HT1080 (cell line): ENCODE measurements around the gene AKAP5. TPM values are rescaled to one million over a fixed set of nuclear protein-coding genes. Genes with fewer than 3 reads are reported as not detected.
"Not testable (repeated sequence)": the region's sequence is repeated elsewhere in the genome, so short reads cannot be mapped to it uniquely, and the experiment has no call there.

Experiments
- DNase-seq: peaks from one replicate; pipeline ENCODE4 v3.0.0-alpha.2; 2015; ENCODE audit warnings: low read depth
- total RNA-seq: library from RNA; depleted of rRNA; stranded (reverse); fragments of >200 nt; shearing (Covaris generic); gene quantifications from 2 replicates; pipeline ENCODE4 v1.2.3, GENCODE V29; 2014

Gene AKAP5
- total RNA-seq, 1 experiment from 2014 or later, result 1.1 TPM

- DNase-seq, result no peak
These were observed 37.2 kb downstream of the AKAP5 start for GRCh38 chr14:64502456-64502855.

GRCh38 chr14:64502887-64503433 lies 37.7 kb downstream of the AKAP5 start:
- no peak for DNase-seq

GRCh38 chr14:64503434-64504309 lies 38.4 kb downstream of the AKAP5 start, which contains the start of gene ZBTB25:
TSS of gene ZBTB25 (minus strand) at chr14:64503838. CDS start at chr14:64490533, 13,305 bp downstream.
- DNase-seq, result peak; percentile 95

GRCh38 chr14:64504310-64504896 lies 39.1 kb downstream of the AKAP5 start, which contains the start of gene ZBTB1:
TSS of gene ZBTB1 (plus strand) at chr14:64504770. CDS start at chr14:64521505, 16,735 bp downstream.
- peak; percentile 86 for DNase-seq

GRCh38 chr14:64504897-64505794 lies 39.8 kb downstream of the AKAP5 start:
- DNase-seq, result peak; percentile 85

- no peak for DNase-seq
These were observed 41.4 kb downstream of the AKAP5 start for GRCh38 chr14:64506721-64507120.

- no peak for DNase-seq
These were observed 42.3 kb downstream of the AKAP5 start for GRCh38 chr14:64507376-64508156.

GRCh38 chr14:64508215-64508776 lies 43.0 kb downstream of the AKAP5 start:
- DNase-seq, result no peak

GRCh38 chr14:64509036-64509435 lies 43.7 kb downstream of the AKAP5 start:
- DNase-seq, result no peak

- DNase-seq, result peak; percentile 56
These were observed 45.7 kb downstream of the AKAP5 start for GRCh38 chr14:64510825-64511671.

GRCh38 chr14:64513271-64513670 lies 48.0 kb downstream of the AKAP5 start:
- no peak for DNase-seq

- no peak for DNase-seq
These were observed 49.8 kb downstream of the AKAP5 start for GRCh38 chr14:64515053-64515452.

GRCh38 chr14:64516969-64517368 lies 51.7 kb downstream of the AKAP5 start:
- DNase-seq, result no peak

GRCh38 chr14:64517667-64518066 lies 52.4 kb downstream of the AKAP5 start:
- DNase-seq, result not testable (repeated sequence)

- DNase-seq, result no peak
These were observed 52.9 kb downstream of the AKAP5 start for GRCh38 chr14:64518229-64518628.

- DNase-seq, result no peak
These were observed 55.4 kb downstream of the AKAP5 start for GRCh38 chr14:64520699-64521098.

GRCh38 chr14:64522591-64523355 lies 57.5 kb downstream of the AKAP5 start:
- DNase-seq, result no peak
